HUES48 (cell line): Measurements from ENCODE around the gene TFRC.
A peak's percentile ranks its signal among the peaks of the same experiment; 100 is the strongest.
"Not testable (repeated sequence)": the region's sequence is repeated elsewhere in the genome, so short reads cannot be mapped to it uniquely, and the experiment has no call there.

ENCODE experiments used
- H3K27ac ChIP-seq: one replicate; pipeline ENCODE4 v1.7.0; 2013; ENCODE audit warnings: low read depth, low read length, inconsistent platforms
- H3K27me3 ChIP-seq: 2 replicates; pipeline ENCODE4 v1.6.1; 2013; ENCODE audit warnings: mild to moderate bottlenecking, low read length; ENCODE audit not compliant: control insufficient read depth, insufficient read depth
- H3K36me3 ChIP-seq: 2 replicates; pipeline ENCODE4 v1.6.1; 2013; ENCODE audit warnings: low read length; ENCODE audit not compliant: control insufficient read depth, insufficient read depth
- H3K4me1 ChIP-seq: 2 replicates; pipeline ENCODE4 v1.6.1; 2013; ENCODE audit warnings: mild to moderate bottlenecking, low read length; ENCODE audit not compliant: control insufficient read depth, insufficient read depth
- H3K4me3 ChIP-seq: 2 replicates; pipeline ENCODE4 v1.5.1; 2013; ENCODE audit warnings: mild to moderate bottlenecking, low read depth, low read length
- H3K9ac ChIP-seq: 2 replicates; pipeline ENCODE4 v1.6.1; 2013; ENCODE audit warnings: mild to moderate bottlenecking, low read depth, low read length, moderate library complexity
- H3K9me3 ChIP-seq: 2 replicates; pipeline ENCODE4 v1.6.1; 2013; ENCODE audit warnings: low read length; ENCODE audit not compliant: control insufficient read depth, insufficient read depth

TFRC gene

DNA sequence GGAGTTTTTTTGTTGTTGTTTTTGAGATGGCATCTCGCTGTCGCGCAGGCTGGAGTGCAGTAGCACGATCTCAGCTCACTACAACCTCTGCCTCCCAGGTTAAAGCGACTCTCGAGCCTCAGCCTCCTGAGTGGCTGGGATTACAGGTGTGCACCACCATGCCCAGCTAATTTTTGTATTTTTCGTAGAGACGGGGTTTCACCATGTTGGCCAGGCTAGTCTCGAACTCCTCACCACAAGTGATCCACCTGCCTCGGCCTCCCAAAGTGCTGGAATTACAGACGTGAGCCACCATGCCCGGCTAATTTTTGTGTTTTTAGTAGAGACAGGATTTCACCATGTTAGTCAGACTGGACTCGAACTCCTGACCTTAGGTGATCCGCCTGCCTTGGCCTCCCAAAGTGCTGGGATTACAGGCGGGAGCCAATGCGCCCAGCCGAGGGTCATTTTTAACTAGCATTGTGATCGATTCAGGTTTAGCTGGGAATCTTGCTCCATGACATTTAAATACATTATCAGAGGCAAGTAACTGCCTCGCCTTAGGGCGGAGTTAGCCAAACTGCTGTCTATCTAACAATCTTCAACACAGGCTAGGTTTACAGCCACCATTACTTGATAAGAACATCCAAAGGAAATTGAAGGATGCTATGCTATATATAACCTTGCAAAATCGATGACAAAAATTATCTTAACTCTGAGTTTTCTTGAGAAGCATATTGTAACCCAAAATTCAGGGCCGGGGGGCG lies 1.6 kb downstream of the TFRC start:
- 0 out of 2 replicates have a peak overlapping the region, but pooled peaks have one; percentile 95 for H3K9ac ChIP-seq
- H3K27me3 ChIP-seq, H3K9me3 ChIP-seq, H3K27ac ChIP-seq, H3K4me1 ChIP-seq: not testable (repeated sequence)
- H3K4me3 ChIP-seq, result peak overlapping the region; percentile 93
- peaks cover 17% of the 10 kb centered on the region for H3K36me3 ChIP-seq

DNA sequence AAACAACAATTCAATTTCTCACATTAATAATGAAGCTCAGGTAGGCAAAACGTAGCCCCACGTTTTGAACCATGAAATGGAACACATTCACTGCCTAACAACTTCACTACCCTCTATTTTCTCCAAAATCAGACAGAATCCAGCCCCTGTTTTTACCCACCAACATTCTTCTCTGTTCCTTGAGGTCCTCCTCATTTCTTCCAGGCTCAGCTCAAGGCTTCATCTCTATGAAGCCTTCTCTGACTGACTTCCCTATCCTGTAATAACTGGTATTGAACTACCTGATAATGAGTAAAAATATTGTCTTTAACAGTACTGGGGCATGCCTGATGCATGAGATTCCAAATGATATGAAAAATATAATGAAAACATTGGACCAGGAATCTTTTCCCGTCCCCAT lies 2.2 kb downstream of the TFRC start:
- no peak overlapping the region for H3K27ac ChIP-seq
- no peaks in the 10 kb centered on the region for H3K27me3 ChIP-seq
- H3K4me3 ChIP-seq, result no peak overlapping the region
- peaks cover 23% of the 10 kb centered on the region for H3K36me3 ChIP-seq
- no peak overlapping the region for H3K9ac ChIP-seq
- peaks cover 9% of the 10 kb centered on the region; the same call in 1 of the 2 replicates for H3K4me1 ChIP-seq
- no peaks in the 10 kb centered on the region for H3K9me3 ChIP-seq

DNA sequence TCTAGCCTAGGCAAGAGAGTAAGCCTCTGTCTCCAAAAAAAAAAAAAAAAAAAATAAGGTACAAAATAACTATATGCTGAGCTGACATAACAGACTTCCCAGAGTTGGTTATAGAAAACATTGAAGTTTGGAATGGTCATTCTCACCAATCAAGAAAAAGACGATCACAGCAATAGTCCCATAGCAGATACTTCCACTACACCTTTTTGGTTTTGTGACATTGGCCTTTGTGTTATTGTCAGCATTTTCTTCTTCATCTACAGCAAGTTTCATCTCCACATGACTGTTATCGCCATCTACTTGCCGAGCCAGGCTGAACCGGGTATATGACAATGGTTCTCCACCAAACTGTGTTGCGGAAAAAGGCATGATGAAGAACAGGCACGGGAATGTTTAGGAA lies 6.9 kb downstream of the TFRC start:
- Histone ChIP-seq H3K27ac (no peak overlapping the region), H3K9ac (no peak overlapping the region), H3K9me3 (no peaks in the 10 kb centered on the region), H3K27me3 (no peaks in the 10 kb centered on the region), H3K4me3 (no peak overlapping the region), H3K4me1 (peaks cover 4% of the 10 kb centered on the region; the same call in 1 of the 2 replicates), H3K36me3 (peaks cover 67% of the 10 kb centered on the region)

DNA sequence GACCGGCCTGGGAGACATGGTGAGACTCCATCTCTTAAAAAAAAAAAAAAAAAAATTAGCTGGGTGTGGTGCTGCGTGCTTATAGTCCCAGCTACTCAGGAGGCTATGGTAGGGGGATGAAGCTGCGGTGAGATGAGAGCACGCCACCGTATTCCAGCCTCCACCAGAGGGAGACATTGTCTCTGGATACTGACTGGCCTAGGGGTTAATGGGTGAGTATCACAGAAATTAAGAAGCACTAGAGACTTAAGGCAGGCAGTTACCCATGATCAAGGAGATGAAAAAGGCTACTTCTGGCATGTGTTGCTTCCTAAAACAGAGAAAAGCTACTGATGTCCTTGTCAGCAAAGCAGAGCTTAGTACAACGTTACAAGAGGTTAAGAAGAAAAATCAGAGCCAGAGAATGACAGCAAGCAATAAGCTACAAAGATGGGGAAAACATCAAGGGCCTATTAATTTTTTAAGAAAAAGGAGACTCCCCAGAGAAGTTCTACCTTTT lies 8.6 kb downstream of the TFRC start:
- Histone ChIP-seq H3K36me3 (peaks cover 84% of the 10 kb centered on the region), H3K4me3 (no peak overlapping the region), H3K9me3 (no peaks in the 10 kb centered on the region), H3K9ac (no peak overlapping the region), H3K27me3 (no peaks in the 10 kb centered on the region), H3K27ac (no peak overlapping the region), H3K4me1 (no peaks in the 10 kb centered on the region)

DNA sequence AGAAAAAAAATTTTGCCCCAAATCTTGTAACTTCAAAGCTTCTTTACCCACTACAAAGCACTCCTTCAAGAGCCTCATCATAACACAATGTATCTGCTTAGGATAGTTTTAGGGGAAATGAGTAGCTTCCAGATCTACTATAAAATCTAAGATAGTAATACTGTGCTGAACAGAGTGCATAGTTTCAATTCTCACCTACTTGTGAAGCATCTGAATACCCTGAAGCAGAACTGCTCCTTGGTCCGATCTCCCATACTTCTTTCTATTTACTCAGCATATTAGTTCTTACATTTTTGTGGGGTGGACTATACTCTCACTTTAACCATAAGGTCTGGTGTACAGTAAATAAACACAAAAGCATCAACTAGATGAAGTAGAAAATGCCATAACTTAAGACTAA lies 9.6 kb downstream of the TFRC start:
- peaks cover 94% of the 10 kb centered on the region for H3K36me3 ChIP-seq
- no peak overlapping the region for H3K9ac ChIP-seq
- H3K27ac ChIP-seq, result no peak overlapping the region
- no peaks in the 10 kb centered on the region for H3K9me3 ChIP-seq
- H3K27me3 ChIP-seq, result no peaks in the 10 kb centered on the region
- no peak overlapping the region for H3K4me3 ChIP-seq
- no peaks in the 10 kb centered on the region for H3K4me1 ChIP-seq

DNA sequence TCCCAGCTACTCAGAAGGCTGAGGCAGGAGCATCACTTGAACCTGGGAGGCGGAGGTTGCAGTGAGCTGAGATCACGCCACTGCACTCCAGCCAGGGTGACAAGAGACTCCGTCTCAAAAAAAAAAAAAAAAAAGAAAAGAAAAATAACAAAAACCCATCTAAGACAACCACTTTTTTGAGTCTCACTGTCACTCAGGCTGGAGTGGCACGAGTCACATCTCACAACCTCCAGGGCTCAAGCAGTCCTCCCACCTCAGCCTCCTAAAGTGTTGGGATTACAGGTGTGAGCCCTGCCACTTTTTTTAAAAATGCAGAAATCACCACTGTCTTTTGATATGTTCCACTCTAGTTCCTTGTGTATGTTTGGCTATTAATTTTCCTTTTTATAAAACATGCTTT lies 13.1 kb downstream of the TFRC start:
- not testable (repeated sequence) for H3K4me1 ChIP-seq, H3K9ac ChIP-seq, H3K27ac ChIP-seq, H3K27me3 ChIP-seq, H3K9me3 ChIP-seq, H3K4me3 ChIP-seq
- peaks cover 99% of the 10 kb centered on the region for H3K36me3 ChIP-seq

DNA sequence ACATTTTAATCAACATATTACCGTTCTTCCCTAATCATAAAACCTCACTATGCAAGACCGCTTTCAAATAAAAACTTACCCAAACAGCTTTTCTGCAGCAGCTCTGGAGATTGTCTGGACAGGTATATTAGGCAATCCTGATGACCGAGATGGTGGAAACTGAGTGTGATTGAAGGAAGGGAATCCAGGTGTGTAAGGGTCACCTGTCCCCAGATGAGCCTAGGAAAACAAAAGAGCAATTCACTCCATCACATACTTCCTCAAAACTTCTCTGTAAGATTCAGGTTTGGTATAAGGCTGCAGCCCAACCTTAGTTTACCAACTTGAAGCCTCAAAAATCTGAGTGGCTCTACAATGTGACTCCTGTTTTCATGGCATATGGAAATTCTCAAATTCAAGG lies 14.5 kb downstream of the TFRC start:
- H3K9ac ChIP-seq, result no peak overlapping the region
- no peaks in the 10 kb centered on the region for H3K27me3 ChIP-seq
- no peaks in the 10 kb centered on the region for H3K9me3 ChIP-seq
- H3K36me3 ChIP-seq, result peaks cover 100% of the 10 kb centered on the region
- H3K4me1 ChIP-seq, result no peaks in the 10 kb centered on the region
- no peak overlapping the region for H3K27ac ChIP-seq
- H3K4me3 ChIP-seq, result no peak overlapping the region

DNA sequence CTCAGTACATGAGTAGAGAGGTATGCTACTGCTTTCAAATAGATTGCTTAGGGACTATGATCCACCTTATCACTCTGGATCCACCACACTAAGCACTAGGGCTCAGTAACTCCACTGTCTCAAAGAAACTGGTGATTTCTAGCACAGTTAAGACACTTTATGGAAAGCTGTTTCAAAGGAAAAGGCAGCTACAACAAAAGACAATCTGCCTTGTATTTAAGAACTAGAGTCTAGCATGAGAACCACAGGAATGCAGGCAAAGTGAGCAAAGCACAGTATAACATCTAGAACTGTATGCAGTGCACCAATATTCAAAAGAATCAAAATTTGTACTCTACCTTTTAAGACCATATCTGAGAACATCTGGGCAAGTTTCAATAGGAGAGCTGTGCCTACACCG lies 17.9 kb downstream of the TFRC start:
- Histone ChIP-seq H3K4me3 (no peak overlapping the region), H3K27me3 (no peaks in the 10 kb centered on the region), H3K4me1 (peaks cover 6% of the 10 kb centered on the region; the same call in 1 of the 2 replicates), H3K27ac (no peak overlapping the region), H3K9ac (no peak overlapping the region), H3K9me3 (no peaks in the 10 kb centered on the region), H3K36me3 (peaks cover 96% of the 10 kb centered on the region)

DNA sequence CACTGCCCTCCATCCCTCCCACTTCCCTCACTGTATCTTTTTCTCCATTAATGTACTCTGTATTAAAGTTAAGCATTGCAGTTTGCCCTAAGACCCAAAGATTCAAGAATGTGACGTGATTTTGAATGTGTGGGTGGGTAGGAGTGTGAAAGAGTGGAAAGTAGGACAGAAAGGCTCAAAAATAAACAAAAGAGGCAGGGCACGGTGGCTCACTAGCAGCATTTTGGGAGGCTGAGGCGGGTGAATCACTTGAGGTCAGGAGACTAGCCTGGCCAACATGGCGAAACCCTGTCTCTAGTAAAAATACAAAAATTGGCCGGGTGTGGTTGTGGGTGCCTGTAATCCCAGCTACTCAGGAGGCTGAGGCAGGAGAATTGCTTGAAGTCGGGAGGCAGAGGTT lies 18.4 kb downstream of the TFRC start:
- Histone ChIP-seq H3K27me3 (no peaks in the 10 kb centered on the region), H3K9me3 (no peaks in the 10 kb centered on the region), H3K36me3 (peaks cover 96% of the 10 kb centered on the region), H3K9ac (no peak overlapping the region), H3K4me3 (no peak overlapping the region), H3K4me1 (peaks cover 9% of the 10 kb centered on the region; the same call in 1 of the 2 replicates), H3K27ac (no peak overlapping the region)

DNA sequence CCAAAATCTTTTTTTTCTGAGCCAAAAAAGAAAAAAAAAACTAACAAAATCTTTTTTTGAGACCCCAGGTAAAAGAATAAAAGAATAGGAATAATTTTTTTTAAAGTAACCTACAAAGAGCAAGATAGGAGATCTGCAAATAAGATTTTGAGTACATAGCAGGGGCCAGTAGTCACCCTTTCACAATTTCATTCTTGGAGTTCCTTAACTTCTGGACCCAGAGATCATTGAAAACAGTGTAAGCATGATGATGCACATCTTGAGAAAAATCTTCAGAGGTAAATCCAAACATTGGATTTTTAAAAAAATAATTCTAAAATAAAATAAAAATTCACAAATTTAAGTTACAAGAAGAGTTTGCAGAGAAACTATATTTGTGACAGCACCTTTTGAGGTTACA lies 18.8 kb downstream of the TFRC start:
- H3K9me3 ChIP-seq, result no peaks in the 10 kb centered on the region
- H3K27me3 ChIP-seq, result no peaks in the 10 kb centered on the region
- peaks cover 96% of the 10 kb centered on the region for H3K36me3 ChIP-seq
- H3K4me3 ChIP-seq, result no peak overlapping the region
- H3K9ac ChIP-seq, result no peak overlapping the region
- H3K4me1 ChIP-seq, result peaks cover 13% of the 10 kb centered on the region; the same call in 1 of the 2 replicates
- no peak overlapping the region for H3K27ac ChIP-seq

DNA sequence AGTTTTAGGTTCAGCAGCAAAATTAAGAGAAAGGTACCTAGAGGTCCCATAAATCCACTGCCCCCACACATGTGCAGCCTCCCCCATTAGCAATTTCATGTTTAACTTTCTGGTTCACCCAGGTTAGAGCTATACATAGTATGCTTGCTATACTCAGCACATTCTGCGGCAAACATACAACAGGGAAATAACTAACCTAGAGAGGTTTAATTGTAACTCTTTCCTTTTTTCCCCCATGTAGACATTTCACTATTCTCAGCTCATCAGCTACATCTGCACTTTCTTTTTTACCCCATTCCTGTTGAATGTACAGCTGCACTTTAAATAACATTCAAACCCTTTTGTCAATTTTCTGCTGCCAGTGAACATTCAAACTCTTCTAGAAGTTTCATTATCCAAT lies 21.1 kb downstream of the TFRC start:
- no peaks in the 10 kb centered on the region for H3K27me3 ChIP-seq
- peaks cover 21% of the 10 kb centered on the region for H3K4me1 ChIP-seq
- H3K36me3 ChIP-seq, result peaks cover 96% of the 10 kb centered on the region
- H3K9me3 ChIP-seq, result no peaks in the 10 kb centered on the region
- H3K27ac ChIP-seq, result no peak overlapping the region
- no peak overlapping the region for H3K9ac ChIP-seq
- no peak overlapping the region for H3K4me3 ChIP-seq
